BLaER1 treated with 17β-estradiol and CSF1 and Interleukin-3, amounts not matched to agents 10 nM and 100 nM (cell line): ENCODE data around the gene MIGA1.
"Not testable (repeated sequence)": the region's sequence is repeated elsewhere in the genome, so short reads cannot be mapped to it uniquely, and the experiment has no call there.

Experiments
- H3K27ac ChIP-seq, 11 experiments: shearing (Covaris generic); formaldehyde crosslinking; 2 replicates each; pipeline ENCODE4 v1.8.1; 2022
- H3K27me3 ChIP-seq, 11 experiments: shearing (Covaris generic); formaldehyde crosslinking; 2 replicates each; pipeline ENCODE4 v1.8.1; 2022
- H3K36me3 ChIP-seq, 11 experiments: shearing (Covaris generic); formaldehyde crosslinking; 2 replicates each; pipeline ENCODE4 v1.8.1; 2022
- H3K4me1 ChIP-seq, 10 experiments: shearing (Covaris generic); formaldehyde crosslinking; 2 replicates each; pipeline ENCODE4 v1.8.1; 2022
- H3K4me2 ChIP-seq, 11 experiments: shearing (Covaris generic); formaldehyde crosslinking; 2 replicates each; pipeline ENCODE4 v1.8.1; 2022
- H3K4me3 ChIP-seq, 10 experiments: shearing (Covaris generic); formaldehyde crosslinking; 2 replicates each; pipeline ENCODE4 v1.8.1; 2022
- H3K9ac ChIP-seq, 11 experiments: shearing (Covaris generic); formaldehyde crosslinking; 2 replicates each; pipeline ENCODE4 v1.8.1; 2022
- H3K9me3 ChIP-seq, 11 experiments: shearing (Covaris generic); formaldehyde crosslinking; replicated peaks in 1 of 11; 2 replicates each; pipeline ENCODE4 v1.8.1; 2022
- H4K20me1 ChIP-seq, 11 experiments: shearing (Covaris generic); formaldehyde crosslinking; 2 replicates each; pipeline ENCODE4 v1.8.1; 2022
- Cebpa-rat ChIP-seq, 11 experiments: shearing (Covaris generic); IDR thresholded peaks; 2 replicates each; pipeline ENCODE4 v1.8.1; 2022

MIGA1 gene

GRCh38 chr1:77906624-77907023, 127.2 kb downstream of the MIGA1 start:
- Histone ChIP-seq H3K27me3 (no peaks in the 10 kb centered on the region), H4K20me1 (no peaks in the 10 kb centered on the region), H3K9me3 (no peaks in the 10 kb centered on the region), H3K4me3 (no peak overlapping the region), H3K4me2 (no peak overlapping the region), H3K4me1 (peaks cover 0 to 10% (median 0%) of the 10 kb centered on the region in 10 experiments; a peak in 4 of 20 replicates), H3K27ac (no peak overlapping the region), H3K36me3 (no peaks in the 10 kb centered on the region), H3K9ac (no peak overlapping the region)
- TF ChIP-seq Cebpa-rat (IDR thresholded peaks at IDR 0.05) = no peak

GRCh38 chr1:77910116-77910515, 130.7 kb downstream of the MIGA1 start:
- Histone ChIP-seq H3K4me1 (peaks cover 0 to 10% (median 0%) of the 10 kb centered on the region in 10 experiments; a peak in 4 of 20 replicates), H3K4me2 (no peak overlapping the region), H3K27ac (no peak overlapping the region), H3K4me3 (no peak overlapping the region), H3K36me3 (no peaks in the 10 kb centered on the region), H3K9me3 (no peaks in the 10 kb centered on the region), H4K20me1 (no peaks in the 10 kb centered on the region), H3K27me3 (no peaks in the 10 kb centered on the region), H3K9ac (no peak overlapping the region)
- no peak for TF ChIP-seq Cebpa-rat (IDR thresholded peaks at IDR 0.05)

GRCh38 chr1:77918918-77919317, 139.5 kb downstream of the MIGA1 start:
- H3K36me3 ChIP-seq, H3K4me3 ChIP-seq, H3K27ac ChIP-seq, H3K9ac ChIP-seq, H3K27me3 ChIP-seq, H4K20me1 ChIP-seq, H3K4me2 ChIP-seq, H3K9me3 ChIP-seq: not testable (repeated sequence)
- H3K4me1 ChIP-seq = peaks cover 0 to 16% (median 0%) of the 10 kb centered on the region in 10 experiments; a peak in 6 of 20 replicates

DNA sequence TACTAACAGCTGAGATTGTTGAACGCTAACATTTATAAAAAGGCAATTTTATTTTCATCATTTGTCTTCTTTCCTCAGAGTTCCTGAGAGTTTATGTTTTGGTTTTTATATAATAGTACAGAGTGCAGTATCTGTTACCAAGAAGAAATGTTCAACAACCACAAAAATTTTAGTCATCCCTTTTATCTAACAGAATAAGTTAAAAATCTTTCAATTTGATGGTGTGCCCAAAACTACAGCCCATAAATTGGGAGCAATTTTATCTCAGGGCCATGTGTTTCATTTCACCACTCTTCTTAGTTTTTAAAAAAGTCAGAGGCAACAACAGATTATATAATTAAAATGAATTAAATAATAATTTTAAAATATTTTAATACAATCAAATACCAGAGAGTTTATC, 146.1 kb downstream of the MIGA1 start:
- Histone ChIP-seq H3K9me3 (no peaks in the 10 kb centered on the region), H4K20me1 (no peaks in the 10 kb centered on the region), H3K27me3 (no peaks in the 10 kb centered on the region), H3K36me3 (no peaks in the 10 kb centered on the region), H3K4me2 (no peak overlapping the region), H3K4me3 (no peak overlapping the region), H3K27ac (no peak overlapping the region), H3K4me1 (peaks cover 0 to 35% (median 6%) of the 10 kb centered on the region in 10 experiments; a peak in 14 of 20 replicates), H3K9ac (no peak overlapping the region)
- TF ChIP-seq Cebpa-rat (IDR thresholded peaks at IDR 0.05) = no peak

DNA sequence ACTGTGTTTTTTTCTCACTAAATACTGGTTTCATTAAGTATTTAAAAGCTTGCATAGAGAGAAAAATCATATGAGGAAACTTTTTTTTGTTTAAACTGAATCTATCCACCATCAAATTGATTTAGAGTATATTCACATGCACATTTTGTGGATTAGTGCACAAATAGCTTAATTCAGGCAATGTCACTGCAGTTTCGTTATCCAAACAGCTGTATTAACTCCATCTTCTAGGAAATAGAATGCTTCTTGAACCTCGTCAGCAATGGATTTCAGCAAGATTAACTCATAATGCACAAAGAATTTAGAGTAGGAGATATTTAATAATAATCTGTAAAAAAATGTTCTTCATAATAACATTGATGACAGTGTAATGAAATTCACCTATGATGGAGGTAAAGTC, 146.5 kb downstream of the MIGA1 start:
- Histone ChIP-seq H3K4me1 (peaks cover 0 to 31% (median 6%) of the 10 kb centered on the region in 10 experiments; a peak in 14 of 20 replicates), H4K20me1 (no peaks in the 10 kb centered on the region), H3K36me3 (no peaks in the 10 kb centered on the region), H3K4me2 (peak overlapping the region in 9 of 11 experiments; percentile 59 to 86 (median 70); a peak in 12 of 22 replicates), H3K9ac (no peak overlapping the region; a peak in 2 of 22 replicates), H3K9me3 (no peaks in the 10 kb centered on the region), H3K4me3 (peak overlapping the region in 5 of 10 experiments; percentile 40 to 64 (median 55); a peak in 7 of 20 replicates), H3K27me3 (no peaks in the 10 kb centered on the region), H3K27ac (peak overlapping the region in 3 of 11 experiments; percentile 67 to 73 (median 69); a peak in 4 of 22 replicates)
- no peak for TF ChIP-seq Cebpa-rat (IDR thresholded peaks at IDR 0.05)

GRCh38 chr1:77926561-77927357, 147.3 kb downstream of the MIGA1 start:
- Histone ChIP-seq H3K9me3 (no peaks in the 10 kb centered on the region), H3K4me3 (peak overlapping the region; percentile 40 to 64 (median 52)), H4K20me1 (no peaks in the 10 kb centered on the region), H3K9ac (peak overlapping the region; percentile 49 to 77 (median 67); a peak in 20 of 22 replicates), H3K27me3 (no peaks in the 10 kb centered on the region), H3K27ac (peak overlapping the region in 9 of 11 experiments; percentile 48 to 74 (median 70); a peak in 17 of 22 replicates), H3K36me3 (no peaks in the 10 kb centered on the region), H3K4me1 (peaks cover 0 to 28% (median 6%) of the 10 kb centered on the region in 10 experiments; a peak in 13 of 20 replicates), H3K4me2 (peak overlapping the region; percentile 59 to 86 (median 70))
- no peak for TF ChIP-seq Cebpa-rat (IDR thresholded peaks at IDR 0.05)

DNA sequence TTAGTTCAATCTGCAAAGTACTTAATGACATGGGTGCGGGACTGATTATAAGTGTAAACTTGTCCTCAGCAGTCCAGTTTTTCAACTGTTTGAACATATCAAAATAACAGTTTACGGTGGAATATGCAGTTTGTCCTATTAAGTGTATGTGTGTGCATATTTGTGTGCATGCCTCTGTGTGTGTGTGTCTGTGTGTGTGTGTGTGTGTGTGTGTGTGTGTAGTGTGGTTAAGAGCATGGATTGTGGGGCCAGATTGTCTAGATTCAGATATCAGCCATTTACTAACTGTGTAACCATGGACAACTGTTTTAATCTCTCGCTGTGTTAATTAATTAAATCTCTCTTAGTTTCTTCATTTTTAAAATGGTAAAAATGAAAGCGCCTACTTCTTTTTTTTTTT, 148.0 kb downstream of the MIGA1 start:
- H3K4me3 ChIP-seq = peak overlapping the region in 8 of 10 experiments; percentile 49 to 64 (median 54); a peak in 16 of 20 replicates
- no peaks in the 10 kb centered on the region for H3K9me3 ChIP-seq
- peak overlapping the region in 6 of 11 experiments; percentile 49 to 77 (median 73); a peak in 11 of 22 replicates for H3K9ac ChIP-seq
- H3K27ac ChIP-seq = peak overlapping the region in 7 of 11 experiments; percentile 67 to 74 (median 70); a peak in 8 of 22 replicates
- H3K4me2 ChIP-seq = peak overlapping the region; percentile 59 to 86 (median 70); a peak in 20 of 22 replicates
- no peak for TF ChIP-seq Cebpa-rat (IDR thresholded peaks at IDR 0.05)
- H3K27me3 ChIP-seq = no peaks in the 10 kb centered on the region
- peaks cover 0 to 28% (median 6%) of the 10 kb centered on the region in 10 experiments; a peak in 13 of 20 replicates for H3K4me1 ChIP-seq
- H4K20me1 ChIP-seq = no peaks in the 10 kb centered on the region
- no peaks in the 10 kb centered on the region for H3K36me3 ChIP-seq
